H1 (cell line): ENCODE results near the gene CDC42SE2. TPM values are rescaled to one million over a fixed set of nuclear protein-coding genes. Genes with fewer than 3 reads are reported as not detected.

Source experiments
- CTCF ChIP-seq, 3 experiments: IDR thresholded peaks; 1 replicate in 2 of 3; 2 replicates in 1 of 3; pipeline versions ENCODE4 v1.5.1 to v1.6.1; 2011; ENCODE audit warnings: low read length in 3 of 3, mild to moderate bottlenecking in 3 of 3, inconsistent platforms in 2 of 3, low read depth in 1 of 3, moderate library complexity in 1 of 3; ENCODE audit not compliant: insufficient read depth in 1 of 3; ENCODE audit errors: control extremely low read depth in 1 of 3
- NRF1 ChIP-seq: IDR thresholded peaks from 2 replicates; pipeline ENCODE4 v1.6.1; 2011; ENCODE audit warnings: mild to moderate bottlenecking, low read depth, low read length, improper control_type of control experiment
- RFX5 ChIP-seq: IDR thresholded peaks from 2 replicates; pipeline ENCODE4 v1.6.1; 2011; ENCODE audit warnings: low read depth, low read length, improper control_type of control experiment, borderline replicate concordance
- polyA plus RNA-seq, 7 experiments: library from polyadenylated mRNA; depleted of rRNA in 3 of 7; stranded (reverse) in 5 of 7; unstranded in 2 of 7; fragments of >200 nt in 5 of 7; fragments of 200-250 nt in 2 of 7; gene quantifications; 1 replicate in 5 of 7; 2 replicates in 1 of 7; 4 replicates in 1 of 7; pipeline versions ENCODE4 v1.2.1 to v1.2.3, GENCODE V29; 2011 to 2013; ENCODE audit warnings: missing spikeins in 2 of 7, mixed read lengths in 2 of 7
- total RNA-seq: library from RNA; stranded (reverse); fragmentation: NEBNext Ultra II Directional; extraction: Animal tissue kit (Norgen Biotek cat#: 25700); gene quantifications from 2 replicates; pipeline ENCODE4 v1.2.1, GENCODE V29; 2021

The CDC42SE2 gene
- total and polyA plus RNA-seq, 2 of the 8 experiments (the other 6 are each of a cell fraction or from before 2014, with no cell fraction given): 16.7 to 30.8 TPM

GRCh38 chr5:131324303-131324702 lies 60.5 kb downstream of the CDC42SE2 start (continued):
- TF ChIP-seq CTCF (IDR thresholded peaks at IDR 0.05; ENCODE audit: control extremely low read depth in 1 of 3, insufficient read depth in 1 of 3, low read depth in 1 of 3, low read length in 3 of 3) (no peak), RFX5 (no peak), NRF1 (no peak)
